A549 (cell line): ENCODE results near the gene PRKG1.

Experiments
- CHD2 ChIP-seq: fragments of 150-350 bp; IDR thresholded peaks from 2 replicates; pipeline ENCODE4 v1.6.1; 2014; ENCODE audit warnings: low read length; ENCODE audit not compliant: partially characterized antibody
- CTCF ChIP-seq: fragments of >200 bp; sonication (Bioruptor Twin); formaldehyde crosslinking; IDR thresholded peaks from 3 replicates; pipeline ENCODE4 v1.5.1; 2016
- RNF2 ChIP-seq: fragments of 200-600 bp; sonication (generic); IDR thresholded peaks from 2 replicates; pipeline ENCODE4 v1.6.1; 2016; ENCODE audit warnings: low read depth, mild to moderate bottlenecking, antibody characterized with exemption, moderate library complexity, borderline replicate concordance
- SMC3 ChIP-seq: fragments of >200 bp; sonication (Bioruptor Twin); formaldehyde crosslinking; IDR thresholded peaks from 3 replicates; pipeline ENCODE4 v1.6.1; 2018; ENCODE audit warnings: inconsistent platforms
- ZSCAN20 ChIP-seq: fragments of 250-450 bp; sonication (Bioruptor Pico); IDR thresholded peaks from 2 replicates; pipeline ENCODE4 v1.8.0; 2022; ENCODE audit warnings: mild to moderate bottlenecking, moderate library complexity

GRCh38 chr10:51800121-51800520 is 725.8 kb downstream of the PRKG1 start:
- no peak for TF ChIP-seq ZSCAN20 (CRISPR knock-in tag)
- TF ChIP-seq CHD2, result no peak
- TF ChIP-seq RNF2, result no peak
- no peak for TF ChIP-seq SMC3
- no peak for TF ChIP-seq CTCF
